Activated B cell treated with CpG ODN at 0.5 μM for 24 hours (primary cell): ENCODE results near the gene RBL1. TPM values are rescaled to one million over a fixed set of nuclear protein-coding genes. Genes with fewer than 3 reads are reported as not detected.

Experiments used
- ATAC-seq: fragments of 200-7000 bp; cut with Tn5 transposase; one replicate; pipeline ENCODE4 v1.10.0; 2021; ENCODE audit warnings: low read depth, mild to moderate bottlenecking, moderate library complexity
- CTCF ChIA-PET: fragments of 350-600 bp; sonication (Branson Sonifier 250); formaldehyde crosslinking; loops from one replicate; lab custom pipeline; 2021; ENCODE audit warnings: antibody characterized with exemption; lab: Charles Lee
- POLR2A ChIA-PET: fragments of 350-600 bp; sonication (Branson Sonifier 250); formaldehyde crosslinking; loops from one replicate; lab custom pipeline; 2021; ENCODE audit warnings: antibody characterized with exemption; lab: Charles Lee
- DNase-seq: peaks from one replicate; pipeline ENCODE4 v3.0.0; 2022
- H3K27ac Mint-ChIP-seq: one replicate; pipeline ENCODE4 v1.8.0; 2020; ENCODE audit warnings: mixed read lengths
- H3K27me3 Mint-ChIP-seq: one replicate; pipeline ENCODE4 v1.8.0; 2021; ENCODE audit warnings: mixed read lengths
- H3K36me3 Mint-ChIP-seq: one replicate; pipeline ENCODE4 v1.8.0; 2021; ENCODE audit warnings: low read depth, mixed read lengths
- H3K4me1 Mint-ChIP-seq: one replicate; pipeline ENCODE4 v1.8.0; 2021; ENCODE audit warnings: mixed read lengths
- H3K4me3 Mint-ChIP-seq: one replicate; pipeline ENCODE4 v1.8.0; 2020; ENCODE audit warnings: mild to moderate bottlenecking, mixed read lengths
- H3K9me3 Mint-ChIP-seq: one replicate; pipeline ENCODE4 v1.8.0; 2020; ENCODE audit warnings: mixed read lengths
- intact Hi-C: fragments of 100-400 bp; cut with micrococcal nuclease; formaldehyde crosslinking; loops from one replicate; pipeline ENCODE4 v1.15.1; 2024
- total RNA-seq: library from RNA; stranded (reverse); gene quantifications from 2 replicates; pipeline ENCODE4 v1.2.3, GENCODE V29; 2022
- TF ChIP-seq, protein P1 (sequence below): fragments of 200-600 bp; IDR thresholded peaks from one replicate; pipeline ENCODE4 v1.8.0; 2022; ENCODE audit warnings: antibody characterized with exemption, mild to moderate bottlenecking

RBL1 gene, protein sequence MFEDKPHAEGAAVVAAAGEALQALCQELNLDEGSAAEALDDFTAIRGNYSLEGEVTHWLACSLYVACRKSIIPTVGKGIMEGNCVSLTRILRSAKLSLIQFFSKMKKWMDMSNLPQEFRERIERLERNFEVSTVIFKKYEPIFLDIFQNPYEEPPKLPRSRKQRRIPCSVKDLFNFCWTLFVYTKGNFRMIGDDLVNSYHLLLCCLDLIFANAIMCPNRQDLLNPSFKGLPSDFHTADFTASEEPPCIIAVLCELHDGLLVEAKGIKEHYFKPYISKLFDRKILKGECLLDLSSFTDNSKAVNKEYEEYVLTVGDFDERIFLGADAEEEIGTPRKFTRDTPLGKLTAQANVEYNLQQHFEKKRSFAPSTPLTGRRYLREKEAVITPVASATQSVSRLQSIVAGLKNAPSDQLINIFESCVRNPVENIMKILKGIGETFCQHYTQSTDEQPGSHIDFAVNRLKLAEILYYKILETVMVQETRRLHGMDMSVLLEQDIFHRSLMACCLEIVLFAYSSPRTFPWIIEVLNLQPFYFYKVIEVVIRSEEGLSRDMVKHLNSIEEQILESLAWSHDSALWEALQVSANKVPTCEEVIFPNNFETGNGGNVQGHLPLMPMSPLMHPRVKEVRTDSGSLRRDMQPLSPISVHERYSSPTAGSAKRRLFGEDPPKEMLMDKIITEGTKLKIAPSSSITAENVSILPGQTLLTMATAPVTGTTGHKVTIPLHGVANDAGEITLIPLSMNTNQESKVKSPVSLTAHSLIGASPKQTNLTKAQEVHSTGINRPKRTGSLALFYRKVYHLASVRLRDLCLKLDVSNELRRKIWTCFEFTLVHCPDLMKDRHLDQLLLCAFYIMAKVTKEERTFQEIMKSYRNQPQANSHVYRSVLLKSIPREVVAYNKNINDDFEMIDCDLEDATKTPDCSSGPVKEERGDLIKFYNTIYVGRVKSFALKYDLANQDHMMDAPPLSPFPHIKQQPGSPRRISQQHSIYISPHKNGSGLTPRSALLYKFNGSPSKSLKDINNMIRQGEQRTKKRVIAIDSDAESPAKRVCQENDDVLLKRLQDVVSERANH
- total RNA-seq: 18.6 and 20.4 TPM in 2 replicates

DNA sequence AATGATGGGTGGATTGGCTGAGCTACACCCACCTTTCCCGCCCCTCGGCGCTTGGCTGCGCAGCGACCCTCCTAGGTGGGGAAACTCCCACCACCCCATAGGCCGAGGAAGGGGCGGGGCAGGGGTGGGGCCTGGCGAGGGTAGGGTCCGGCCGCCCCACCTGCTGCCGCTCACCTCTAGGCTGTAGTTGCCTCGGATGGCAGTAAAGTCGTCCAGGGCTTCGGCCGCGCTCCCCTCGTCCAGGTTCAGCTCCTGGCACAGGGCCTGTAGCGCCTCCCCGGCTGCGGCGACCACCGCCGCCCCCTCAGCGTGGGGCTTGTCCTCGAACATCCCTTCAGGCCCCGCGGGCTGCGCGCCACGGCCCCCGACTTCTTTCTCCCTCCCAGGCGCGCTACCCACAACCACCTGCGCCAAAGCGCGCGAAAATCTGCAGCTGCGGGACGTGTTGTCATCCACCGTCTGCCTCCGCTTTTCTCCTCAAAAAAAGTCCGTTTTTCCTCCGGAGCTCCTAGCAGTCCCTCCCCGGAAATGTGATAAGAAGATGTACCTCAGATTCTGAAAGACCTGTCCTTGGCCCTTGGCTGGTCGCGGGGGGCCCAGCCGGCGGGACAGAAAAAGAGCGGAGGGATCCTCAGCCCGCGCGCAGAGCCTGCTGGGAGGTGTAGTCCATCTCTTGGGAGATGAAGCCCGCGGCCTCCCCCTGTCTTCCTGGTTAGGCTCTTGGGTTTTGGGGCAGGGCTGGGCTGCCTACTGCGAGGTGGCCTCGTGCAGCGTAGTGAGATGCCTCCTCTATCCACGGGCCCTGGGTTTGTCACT, at the start of gene RBL1:
RBL1 (minus strand) TSS at position 399 of the 816 bp plus-strand sequence; CDS start at position 330, 69 bp downstream.
- CTCF ChIA-PET: interaction anchor here (1.0 to 1.2 kb wide), 3 partner anchors 88 to 100 kb away, joined by 3 to 4 read pairs (median 3); no protein-coding TSS in a partner anchor
- H3K27ac Mint-ChIP-seq: peak within 1 kb of the TSS; percentile 100
- peak; percentile 87 for ATAC-seq

DNA sequence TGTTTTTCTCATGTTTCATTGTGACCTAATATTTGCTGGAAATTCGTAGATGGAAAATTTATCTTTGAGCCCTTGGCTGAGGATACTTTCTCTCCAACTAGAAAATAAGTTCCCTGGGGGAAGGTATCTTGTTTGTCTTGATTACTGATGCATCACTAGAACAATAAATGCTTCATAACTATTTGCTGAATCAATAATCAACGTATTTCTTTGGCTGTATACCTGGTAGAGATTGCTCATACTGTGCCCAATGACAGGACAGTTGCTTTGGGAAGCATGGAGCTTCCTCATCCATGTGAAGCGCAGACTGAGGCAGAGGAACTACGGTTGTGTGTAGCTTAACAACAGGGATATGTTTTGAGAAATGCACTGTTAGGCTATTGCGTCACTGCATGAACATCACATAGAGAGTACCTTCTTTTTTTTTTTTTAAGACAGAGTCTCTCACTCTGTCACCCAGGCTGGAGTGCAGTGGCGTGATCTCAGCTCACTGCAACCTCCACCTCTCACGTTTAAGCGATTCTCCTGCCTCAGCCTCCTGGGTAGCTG, 49.1 kb upstream of the RBL1 start:
- Mint-ChIP-seq H3K27ac (no peak overlapping the region), H3K4me1 (no peaks in the 10 kb centered on the region), H3K4me3 (no peak overlapping the region), H3K9me3 (no peaks in the 10 kb centered on the region), H3K36me3 (no peaks in the 10 kb centered on the region), H3K27me3 (no peaks in the 10 kb centered on the region)
- intact Hi-C loops: no loop called here
- DNase-seq (no peak), ATAC-seq (no peak)
- TF ChIP-seq, protein P1, sequence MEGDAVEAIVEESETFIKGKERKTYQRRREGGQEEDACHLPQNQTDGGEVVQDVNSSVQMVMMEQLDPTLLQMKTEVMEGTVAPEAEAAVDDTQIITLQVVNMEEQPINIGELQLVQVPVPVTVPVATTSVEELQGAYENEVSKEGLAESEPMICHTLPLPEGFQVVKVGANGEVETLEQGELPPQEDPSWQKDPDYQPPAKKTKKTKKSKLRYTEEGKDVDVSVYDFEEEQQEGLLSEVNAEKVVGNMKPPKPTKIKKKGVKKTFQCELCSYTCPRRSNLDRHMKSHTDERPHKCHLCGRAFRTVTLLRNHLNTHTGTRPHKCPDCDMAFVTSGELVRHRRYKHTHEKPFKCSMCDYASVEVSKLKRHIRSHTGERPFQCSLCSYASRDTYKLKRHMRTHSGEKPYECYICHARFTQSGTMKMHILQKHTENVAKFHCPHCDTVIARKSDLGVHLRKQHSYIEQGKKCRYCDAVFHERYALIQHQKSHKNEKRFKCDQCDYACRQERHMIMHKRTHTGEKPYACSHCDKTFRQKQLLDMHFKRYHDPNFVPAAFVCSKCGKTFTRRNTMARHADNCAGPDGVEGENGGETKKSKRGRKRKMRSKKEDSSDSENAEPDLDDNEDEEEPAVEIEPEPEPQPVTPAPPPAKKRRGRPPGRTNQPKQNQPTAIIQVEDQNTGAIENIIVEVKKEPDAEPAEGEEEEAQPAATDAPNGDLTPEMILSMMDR: no peak
- ChIA-PET CTCF (no interaction called here), POLR2A (no interaction called here)

More for the DNA sequence above, at the start of gene RBL1:
- H3K9me3 Mint-ChIP-seq: no peaks in the 10 kb centered on the region
- peak; percentile 85 for DNase-seq
- no peaks in the 10 kb centered on the region for H3K27me3 Mint-ChIP-seq
- peaks cover 12% of the 10 kb centered on the region for H3K36me3 Mint-ChIP-seq
- TF ChIP-seq, protein P1: no peak
- peak within 1 kb of the TSS; percentile 99 for H3K4me3 Mint-ChIP-seq
- H3K4me1 Mint-ChIP-seq: peaks cover 33% of the 10 kb centered on the region
- POLR2A ChIA-PET: interaction anchor here (0.5 to 1.8 kb wide), 12 partner anchors 13 to 1142 kb away, joined by 3 to 43 read pairs (median 4); partner anchors contain the start of genes MROH8, RPN2 and SCAND1
- intact Hi-C loops: loop anchor here (1.0 to 5.0 kb wide), 5 partner anchors 52 to 432 kb away; partner anchors contain the start of genes MROH8, RPN2 and SAMHD1

DNA sequence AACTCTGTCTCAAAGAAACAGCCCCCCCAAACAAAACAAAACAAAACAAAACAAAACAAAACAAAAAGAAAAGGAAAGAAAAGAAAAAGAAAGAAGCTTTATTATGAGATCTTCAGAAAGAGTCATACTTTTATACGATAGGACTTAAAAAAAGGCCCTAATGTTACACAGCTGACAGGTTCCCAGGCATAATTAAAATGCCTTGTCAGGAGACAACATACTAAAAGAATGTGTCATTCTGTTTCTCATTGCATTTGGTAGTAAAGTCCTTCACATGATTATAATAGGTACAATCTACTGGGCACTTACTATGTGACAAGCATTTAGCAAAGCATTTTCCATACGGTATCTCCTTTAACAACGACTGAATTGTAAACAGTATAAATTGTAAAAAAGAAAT, 46.9 kb upstream of the RBL1 start:
- Mint-ChIP-seq H3K36me3 (no peaks in the 10 kb centered on the region), H3K27me3 (no peaks in the 10 kb centered on the region), H3K9me3 (no peaks in the 10 kb centered on the region), H3K27ac (no peak overlapping the region), H3K4me1 (no peaks in the 10 kb centered on the region), H3K4me3 (no peak overlapping the region)
- TF ChIP-seq, protein P1: no peak
- intact Hi-C loops: no loop called here
- CTCF ChIA-PET: no interaction called here
- ATAC-seq: no peak
- POLR2A ChIA-PET: no interaction called here
- DNase-seq: no peak

DNA sequence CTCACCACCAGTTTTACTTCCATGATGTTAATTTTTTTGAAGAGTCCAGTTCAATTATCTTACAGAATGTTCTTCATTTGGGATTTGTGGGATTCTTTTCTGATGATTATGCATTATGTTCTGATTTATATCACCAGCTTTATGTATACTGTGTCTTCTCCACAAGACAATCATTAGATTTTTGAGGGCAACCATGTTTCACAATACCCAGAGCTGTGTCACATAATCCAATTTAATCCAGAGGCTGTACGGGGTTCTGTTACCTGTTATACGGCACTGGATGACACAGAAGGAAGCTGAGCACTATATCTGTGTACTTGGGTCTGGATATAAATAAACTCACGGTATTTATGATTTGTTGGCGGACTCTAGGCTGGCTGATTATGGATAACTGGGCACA, 41.8 kb upstream of the RBL1 start:
- Mint-ChIP-seq H3K36me3 (no peaks in the 10 kb centered on the region), H3K4me1 (no peaks in the 10 kb centered on the region), H3K4me3 (no peak overlapping the region), H3K27me3 (no peaks in the 10 kb centered on the region), H3K9me3 (no peaks in the 10 kb centered on the region), H3K27ac (no peak overlapping the region)
- CTCF ChIA-PET: interaction anchor here (0.6 kb wide), 1 partner anchor 52 kb away, joined by 4 read pairs; no protein-coding TSS in a partner anchor
- ATAC-seq (no peak), DNase-seq (no peak)
- intact Hi-C loops: no loop called here
- POLR2A ChIA-PET: no interaction called here
- TF ChIP-seq, protein P1: no peak
